Activated CD4-positive, alpha-beta memory T cell treated with anti-CD3 and anti-CD28 coated beads for 36 hours (primary cell): ENCODE measurements around the gene ZDHHC7. TPM values are rescaled to one million over a fixed set of nuclear protein-coding genes. Genes with fewer than 3 reads are reported as not detected.

Experiments used
- CTCF ChIA-PET: fragments of 350-600 bp; sonication (Branson Sonifier 250); formaldehyde crosslinking; loops from one replicate; lab custom pipeline; 2021; ENCODE audit warnings: antibody characterized with exemption, inconsistent platforms; lab: Charles Lee
- POLR2A ChIA-PET: fragments of 350-600 bp; sonication (Branson Sonifier 250); formaldehyde crosslinking; loops from one replicate; lab custom pipeline; 2021; ENCODE audit warnings: antibody characterized with exemption; lab: Charles Lee
- DNase-seq: peaks from one replicate; pipeline ENCODE4 v3.0.0-alpha.2; 2020
- H3K27ac Mint-ChIP-seq: one replicate; pipeline ENCODE4 v1.8.0; 2021; ENCODE audit warnings: mixed read lengths
- H3K27me3 Mint-ChIP-seq: one replicate; pipeline ENCODE4 v1.8.0; 2021; ENCODE audit warnings: mixed read lengths
- H3K36me3 Mint-ChIP-seq: one replicate; pipeline ENCODE4 v1.8.0; 2021; ENCODE audit warnings: mixed read lengths
- H3K4me1 Mint-ChIP-seq: one replicate; pipeline ENCODE4 v1.8.0; 2021; ENCODE audit warnings: low read depth, mixed read lengths
- H3K4me3 Mint-ChIP-seq: one replicate; pipeline ENCODE4 v1.8.0; 2021; ENCODE audit warnings: mild to moderate bottlenecking, mixed read lengths
- H3K9me3 Mint-ChIP-seq: one replicate; pipeline ENCODE4 v1.8.0; 2021; ENCODE audit warnings: mixed read lengths
- intact Hi-C: fragments of 100-400 bp; cut with micrococcal nuclease; formaldehyde crosslinking; loops from one replicate; pipeline ENCODE4 v1.15.1; 2023
- total RNA-seq, 2 experiments: library from RNA; stranded (reverse); gene quantifications; one replicate each; pipeline ENCODE4 v1.2.3, GENCODE V29; 2021

ZDHHC7 gene
- total RNA-seq, 2 experiments from 2014 or later = 23.5 to 25.1 TPM

- no peak overlapping the region for H3K27ac Mint-ChIP-seq
- no peaks in the 10 kb centered on the region for H3K9me3 Mint-ChIP-seq
- H3K4me1 Mint-ChIP-seq = peaks cover 52% of the 10 kb centered on the region
- H3K4me3 Mint-ChIP-seq = no peak overlapping the region
- DNase-seq = no peak
- ChIA-PET POLR2A (no interaction called here), CTCF (no interaction called here)
- H3K27me3 Mint-ChIP-seq = no peaks in the 10 kb centered on the region
- intact Hi-C loops = no loop called here
- H3K36me3 Mint-ChIP-seq = peaks cover 8% of the 10 kb centered on the region
Observed at GRCh38 chr16:85003076-85003475, 8.3 kb downstream of the ZDHHC7 start.

DNA sequence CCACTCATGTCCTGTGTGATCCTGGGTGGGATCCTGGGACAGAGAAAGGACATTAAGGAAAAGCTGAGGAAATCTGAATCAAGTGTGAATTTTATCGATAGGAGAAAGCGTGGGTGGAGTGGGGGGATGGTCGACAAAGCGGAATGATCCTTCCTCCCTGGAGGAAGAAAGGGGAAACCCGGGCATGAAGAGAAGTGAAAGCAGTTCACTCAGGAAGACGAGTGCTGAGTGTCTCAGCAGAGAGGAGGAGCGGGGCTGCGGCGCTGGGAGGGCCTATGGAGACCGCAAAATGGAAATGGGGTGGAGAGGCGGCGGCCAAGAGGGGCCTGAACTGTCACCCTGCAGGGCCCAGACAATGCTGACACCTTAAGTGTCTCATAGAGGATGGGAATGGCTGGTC lies 8.7 kb downstream of the ZDHHC7 start:
- Mint-ChIP-seq H3K36me3 (peaks cover 8% of the 10 kb centered on the region), H3K27ac (no peak overlapping the region), H3K4me3 (peak overlapping the region; percentile 2), H3K9me3 (no peaks in the 10 kb centered on the region), H3K4me1 (peaks cover 49% of the 10 kb centered on the region), H3K27me3 (no peaks in the 10 kb centered on the region)
- DNase-seq = no peak
- POLR2A ChIA-PET = no interaction called here
- CTCF ChIA-PET = no interaction called here
- intact Hi-C loops = no loop called here

- ChIA-PET POLR2A (no interaction called here), CTCF (no interaction called here)
- Mint-ChIP-seq H3K4me3 (no peak overlapping the region), H3K36me3 (peaks cover 8% of the 10 kb centered on the region), H3K9me3 (no peaks in the 10 kb centered on the region), H3K27me3 (no peaks in the 10 kb centered on the region), H3K4me1 (peaks cover 45% of the 10 kb centered on the region), H3K27ac (no peak overlapping the region)
- DNase-seq = no peak
- intact Hi-C loops = no loop called here
Observed at GRCh38 chr16:85002099-85002541, 9.2 kb downstream of the ZDHHC7 start.

GRCh38 chr16:84999857-85000480 lies 11.4 kb downstream of the ZDHHC7 start:
- ChIA-PET CTCF (no interaction called here), POLR2A (no interaction called here)
- peaks cover 53% of the 10 kb centered on the region for H3K4me1 Mint-ChIP-seq
- H3K27me3 Mint-ChIP-seq = no peaks in the 10 kb centered on the region
- no peak overlapping the region for H3K4me3 Mint-ChIP-seq
- H3K9me3 Mint-ChIP-seq = no peaks in the 10 kb centered on the region
- intact Hi-C loops = no loop called here
- no peak for DNase-seq
- no peak overlapping the region for H3K27ac Mint-ChIP-seq
- peaks cover 8% of the 10 kb centered on the region for H3K36me3 Mint-ChIP-seq

DNA sequence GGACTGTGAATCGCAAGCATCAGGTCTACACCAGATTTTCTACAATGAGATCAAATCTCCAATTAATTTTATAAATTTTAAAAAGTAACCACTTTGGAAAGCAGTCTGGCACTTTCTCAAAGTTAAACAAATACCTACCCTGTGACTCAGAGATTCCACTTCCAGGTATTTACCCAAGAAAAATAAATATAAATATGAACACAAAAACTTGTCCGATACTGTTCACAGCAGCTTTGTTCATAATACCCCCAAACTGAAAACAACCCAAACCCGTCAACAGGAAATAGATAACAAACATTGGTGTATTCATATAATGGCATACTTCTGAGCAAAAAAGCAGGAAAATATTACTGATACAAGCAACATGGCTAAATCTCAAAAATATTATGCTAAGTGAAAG lies 12.1 kb downstream of the ZDHHC7 start:
- no peak for DNase-seq
- Mint-ChIP-seq H3K27me3 (no peaks in the 10 kb centered on the region), H3K4me1 (peaks cover 54% of the 10 kb centered on the region), H3K4me3 (no peak overlapping the region), H3K9me3 (no peaks in the 10 kb centered on the region), H3K36me3 (peaks cover 14% of the 10 kb centered on the region), H3K27ac (no peak overlapping the region)
- ChIA-PET CTCF (interaction anchor here (1.0 kb wide), 1 partner anchor 11 kb away, joined by 3 read pairs; no protein-coding TSS in a partner anchor), POLR2A (no interaction called here)
- intact Hi-C loops = no loop called here

- intact Hi-C loops = no loop called here
- POLR2A ChIA-PET = interaction anchor here (1.5 kb wide), 1 partner anchor 59 kb away, joined by 6 read pairs; no protein-coding TSS in a partner anchor
- H3K4me1 Mint-ChIP-seq = peaks cover 35% of the 10 kb centered on the region
- CTCF ChIA-PET = interaction anchor here (1.0 to 1.7 kb wide), 4 partner anchors 14 to 90 kb away, joined by 3 to 7 read pairs (median 4); partner anchors contain the start of genes KIAA0513 and ZDHHC7
- peak overlapping the region; percentile 80 for H3K27ac Mint-ChIP-seq
- no peaks in the 10 kb centered on the region for H3K27me3 Mint-ChIP-seq
- H3K9me3 Mint-ChIP-seq = no peaks in the 10 kb centered on the region
- no peak overlapping the region for H3K4me3 Mint-ChIP-seq
- peaks cover 24% of the 10 kb centered on the region for H3K36me3 Mint-ChIP-seq
- no peak for DNase-seq
Observed at GRCh38 chr16:84996365-84996764, 15.0 kb downstream of the ZDHHC7 start.

- Mint-ChIP-seq H3K4me1 (peaks cover 33% of the 10 kb centered on the region), H3K27ac (peak overlapping the region; percentile 75), H3K27me3 (no peaks in the 10 kb centered on the region), H3K36me3 (peaks cover 24% of the 10 kb centered on the region), H3K9me3 (no peaks in the 10 kb centered on the region), H3K4me3 (no peak overlapping the region)
- intact Hi-C loops = loop anchor here (1.0 kb wide), 1 partner anchor 34 kb away; no protein-coding TSS in a partner anchor
- DNase-seq = peak; percentile 76
- ChIA-PET CTCF (interaction anchor here (1.0 to 1.7 kb wide), 3 partner anchors 15 to 45 kb away, joined by 4 to 7 read pairs (median 5); partner anchors contain the start of genes KIAA0513 and ZDHHC7), POLR2A (interaction anchor here (1.5 kb wide), 1 partner anchor 60 kb away, joined by 6 read pairs; no protein-coding TSS in a partner anchor)
Observed at GRCh38 chr16:84995663-84996062, 15.7 kb downstream of the ZDHHC7 start.

DNA sequence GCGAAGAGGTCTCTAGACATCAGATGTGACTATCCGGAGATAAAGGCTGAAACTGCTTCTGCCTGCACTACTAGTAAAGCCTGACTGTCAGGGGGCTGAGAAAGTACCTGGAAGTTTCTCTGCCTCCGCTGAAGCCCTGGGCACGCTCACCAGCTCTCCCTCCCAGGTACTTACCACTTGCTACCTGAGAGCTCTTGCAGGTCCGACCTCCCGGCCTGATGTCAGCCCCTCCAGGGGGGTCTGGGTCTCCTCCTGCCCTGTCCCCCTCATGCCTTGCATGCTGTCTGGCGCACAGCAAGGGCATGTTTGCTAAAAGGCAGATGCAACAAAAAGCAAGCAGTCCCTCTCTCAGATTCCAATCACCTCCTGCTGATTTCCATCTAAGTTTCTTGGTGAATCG lies 17.4 kb downstream of the ZDHHC7 start:
- no peak for DNase-seq
- Mint-ChIP-seq H3K27me3 (no peaks in the 10 kb centered on the region), H3K27ac (no peak overlapping the region), H3K4me1 (peaks cover 28% of the 10 kb centered on the region), H3K4me3 (no peak overlapping the region), H3K36me3 (peaks cover 32% of the 10 kb centered on the region), H3K9me3 (no peaks in the 10 kb centered on the region)
- ChIA-PET POLR2A (no interaction called here), CTCF (interaction anchor here (1.2 to 1.4 kb wide), 2 partner anchors 8 to 24 kb away, joined by 3 to 5 read pairs; no protein-coding TSS in a partner anchor)
- intact Hi-C loops = no loop called here

DNA sequence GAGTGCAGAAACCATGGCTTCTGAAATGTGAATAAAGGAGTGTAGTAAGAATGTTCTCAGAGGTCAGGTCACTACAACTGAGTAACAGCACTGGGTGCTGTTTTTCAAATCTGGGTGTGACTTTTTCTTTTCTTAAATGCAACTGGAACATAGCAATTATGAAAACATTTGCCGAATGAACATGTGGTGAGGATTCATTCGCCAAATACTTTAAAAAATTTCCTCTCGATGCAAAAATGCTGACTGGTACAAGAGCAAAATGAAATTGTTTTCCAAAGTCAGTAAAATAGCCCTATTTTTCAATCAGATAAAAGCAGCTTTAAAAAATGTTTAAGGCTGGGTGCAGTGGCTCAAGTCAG lies 18.6 kb downstream of the ZDHHC7 start:
- Mint-ChIP-seq H3K27ac (no peak overlapping the region), H3K9me3 (no peaks in the 10 kb centered on the region), H3K4me1 (peaks cover 26% of the 10 kb centered on the region), H3K36me3 (peaks cover 43% of the 10 kb centered on the region), H3K27me3 (no peaks in the 10 kb centered on the region), H3K4me3 (no peak overlapping the region)
- CTCF ChIA-PET = no interaction called here
- POLR2A ChIA-PET = interaction anchor here (1.4 kb wide), 1 partner anchor 35 kb away, joined by 3 read pairs; the partner anchor contains the start of gene KIAA0513
- intact Hi-C loops = no loop called here
- no peak for DNase-seq

- no peak overlapping the region for H3K4me3 Mint-ChIP-seq
- intact Hi-C loops = no loop called here
- ChIA-PET CTCF (interaction anchor here (2.3 kb wide), 1 partner anchor 20 kb away, joined by 12 read pairs; no protein-coding TSS in a partner anchor), POLR2A (no interaction called here)
- no peak overlapping the region for H3K27ac Mint-ChIP-seq
- H3K4me1 Mint-ChIP-seq = peaks cover 35% of the 10 kb centered on the region
- no peaks in the 10 kb centered on the region for H3K9me3 Mint-ChIP-seq
- H3K27me3 Mint-ChIP-seq = no peaks in the 10 kb centered on the region
- no peak for DNase-seq
- peaks cover 56% of the 10 kb centered on the region for H3K36me3 Mint-ChIP-seq
Observed at GRCh38 chr16:84990782-84991181, 20.6 kb downstream of the ZDHHC7 start.

GRCh38 chr16:84989749-84990620 lies 21.4 kb downstream of the ZDHHC7 start:
- ChIA-PET CTCF (interaction anchor here (0.9 to 2.3 kb wide), 2 partner anchors 10 to 19 kb away, joined by 4 to 12 read pairs; no protein-coding TSS in a partner anchor), POLR2A (no interaction called here)
- H3K4me1 Mint-ChIP-seq = peaks cover 34% of the 10 kb centered on the region
- H3K27me3 Mint-ChIP-seq = no peaks in the 10 kb centered on the region
- H3K4me3 Mint-ChIP-seq = no peak overlapping the region
- peaks cover 58% of the 10 kb centered on the region for H3K36me3 Mint-ChIP-seq
- no peak for DNase-seq
- H3K27ac Mint-ChIP-seq = no peak overlapping the region
- no peaks in the 10 kb centered on the region for H3K9me3 Mint-ChIP-seq
- intact Hi-C loops = no loop called here
